GM06990 (cell line): Measurements from ENCODE around the gene MYOC.

Source experiments
- DNase-seq: peaks from one replicate; pipeline ENCODE4 v3.0.0-alpha.2; 2011; ENCODE audit not compliant: insufficient read length; ENCODE audit errors: extremely low read depth
- H3K27me3 ChIP-seq: replicated peaks from 2 replicates; pipeline ENCODE4 v1.6.0; 2011; ENCODE audit warnings: low read length; ENCODE audit not compliant: control insufficient read depth, insufficient read depth
- H3K36me3 ChIP-seq: 2 replicates; pipeline ENCODE4 v1.5.1; 2011; ENCODE audit warnings: low read length; ENCODE audit not compliant: control insufficient read depth, insufficient read depth
- H3K4me3 ChIP-seq: replicated peaks from 2 replicates; pipeline ENCODE4 v1.5.1; 2011; ENCODE audit warnings: low read depth, mild to moderate bottlenecking, control low read depth, low read length
- CTCF ChIP-seq: IDR thresholded peaks from 2 replicates; pipeline ENCODE4 v1.5.1; 2011; ENCODE audit warnings: low read length, control low read depth, mild to moderate bottlenecking, inconsistent platforms; ENCODE audit not compliant: insufficient read depth, poor library complexity, severe bottlenecking

Gene MYOC

GRCh38 chr1:171674431-171675405 lies 22.2 kb upstream of the MYOC start:
- no peak for TF ChIP-seq CTCF

DNA sequence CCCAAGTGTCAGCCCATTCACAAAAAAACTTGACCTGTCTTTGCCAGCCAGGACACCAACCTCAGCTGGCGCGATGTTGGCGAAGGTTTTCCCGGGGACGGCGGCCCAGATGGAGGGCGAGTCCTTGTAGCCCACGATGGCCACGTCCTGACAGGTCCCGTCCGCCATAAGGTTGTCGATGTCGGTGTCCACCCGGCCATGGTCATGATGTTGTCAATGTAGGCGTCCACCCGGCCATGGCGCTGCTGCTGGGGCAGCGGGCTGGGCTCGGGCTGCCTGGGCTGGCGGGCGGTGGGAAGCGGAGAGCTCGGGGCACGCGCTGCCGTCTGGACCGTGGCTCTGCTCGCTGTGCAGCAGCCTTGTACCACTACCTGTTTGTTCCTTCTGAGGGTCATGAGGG lies 18.3 kb upstream of the MYOC start:
- H3K27me3 ChIP-seq = no peaks in the 10 kb centered on the region
- H3K36me3 ChIP-seq = no peaks in the 10 kb centered on the region
- no peak for TF ChIP-seq CTCF
- DNase-seq = no peak
- no peak overlapping the region for H3K4me3 ChIP-seq

More at GRCh38 chr1:171674431-171675405, 22.2 kb upstream of the MYOC start:
- Histone ChIP-seq H3K27me3 (no peaks in the 10 kb centered on the region), H3K36me3 (no peaks in the 10 kb centered on the region), H3K4me3 (no peak overlapping the region)
- no peak for DNase-seq

- no peak for TF ChIP-seq CTCF
- H3K4me3 ChIP-seq = no peak overlapping the region
- no peak for DNase-seq
- H3K36me3 ChIP-seq = no peaks in the 10 kb centered on the region
- H3K27me3 ChIP-seq = no peaks in the 10 kb centered on the region
Measured at GRCh38 chr1:171668372-171668771, 15.9 kb upstream of the MYOC start.

DNA sequence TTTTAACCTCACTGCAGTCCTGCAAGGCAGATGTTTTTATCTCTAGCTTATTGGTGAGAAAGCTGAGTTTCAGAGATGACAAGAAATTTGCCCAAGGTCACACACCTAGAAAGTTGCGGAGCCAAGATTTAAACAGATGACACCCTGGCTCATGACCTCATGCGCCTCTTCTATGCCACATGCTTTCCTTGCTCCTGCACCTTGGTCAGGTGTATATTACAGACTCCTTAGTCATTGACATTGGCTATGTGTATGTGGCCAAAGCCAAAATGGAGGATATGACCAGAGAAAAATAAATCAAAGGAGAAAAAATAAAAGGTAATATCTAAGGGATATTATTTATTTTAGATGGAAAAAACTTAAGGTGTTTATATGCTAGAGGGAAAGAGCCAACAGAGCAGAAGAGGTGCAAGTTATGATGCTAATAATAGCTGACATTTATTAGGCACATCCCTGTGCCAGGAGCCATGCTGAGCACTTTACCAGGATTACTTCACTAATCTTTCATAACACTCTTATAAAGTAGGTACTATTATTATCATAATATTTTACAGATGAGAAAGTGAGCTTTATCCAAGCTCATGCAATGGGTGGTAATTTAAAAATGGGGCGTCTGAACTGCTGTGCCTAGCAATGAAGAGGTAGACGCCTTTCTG lies 13.8 kb upstream of the MYOC start:
- no peak for TF ChIP-seq CTCF
- no peak overlapping the region for H3K4me3 ChIP-seq
- DNase-seq = no peak
- no peaks in the 10 kb centered on the region for H3K36me3 ChIP-seq
- H3K27me3 ChIP-seq = no peaks in the 10 kb centered on the region

- no peaks in the 10 kb centered on the region for H3K36me3 ChIP-seq
- no peaks in the 10 kb centered on the region for H3K27me3 ChIP-seq
- no peak overlapping the region for H3K4me3 ChIP-seq
- no peak for TF ChIP-seq CTCF
- DNase-seq = no peak
Measured at GRCh38 chr1:171664976-171665375, 12.5 kb upstream of the MYOC start.
